Measurements from ENCODE around the gene ERLIN1. TPM values are rescaled to one million over a fixed set of nuclear protein-coding genes. Genes with fewer than 3 reads are reported as not detected.

Gene ERLIN1
- polyA plus RNA-seq, 1 donor (not counting 4 experiments of a cell fraction or from before 2014, with no cell fraction given), result 45.6 TPM

DNA sequence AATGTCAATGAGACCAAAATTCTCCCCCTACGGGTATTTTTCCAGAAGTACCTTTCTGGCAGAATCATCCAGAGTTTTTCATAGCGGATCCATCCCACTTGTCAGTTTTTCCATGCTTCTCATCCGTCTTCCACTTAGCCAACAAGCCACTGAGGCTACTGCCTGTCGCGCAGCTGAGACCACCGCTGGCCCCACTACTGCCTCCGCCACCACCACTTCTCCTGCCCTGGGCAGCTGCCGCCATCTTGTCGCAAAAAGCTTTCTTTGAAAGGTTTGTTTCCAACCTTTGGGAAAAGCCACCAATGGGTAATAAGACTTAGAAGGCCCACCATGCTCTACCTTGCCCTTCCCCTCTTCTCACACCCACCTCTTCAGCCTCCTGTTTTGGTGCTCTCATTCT, 42.1 kb downstream of the ERLIN1 start:
- no peaks in the 10 kb centered on the region for H3K9me1 ChIP-seq (ENCODE audit: control insufficient read depth, extremely low read depth, insufficient read depth, low read length)
- H4K20me1 ChIP-seq (ENCODE audit: control insufficient read depth, extremely low read depth, insufficient read depth, low read length), result no peaks in the 10 kb centered on the region
- no peak for DNase-seq (ENCODE audit: low read depth, low spot score)
- H3K4me3 ChIP-seq (ENCODE audit: control insufficient read depth in 2 of 3, extremely low read depth in 1 of 3, insufficient read depth in 2 of 3, low read depth in 1 of 3, low read length in 3 of 3), result no peak overlapping the region
- no peaks in the 10 kb centered on the region for H3K9me3 ChIP-seq (ENCODE audit: control insufficient read depth, low read depth, low read length)
- no peaks in the 10 kb centered on the region for H3K27me3 ChIP-seq (ENCODE audit: control insufficient read depth, extremely low read depth, insufficient read depth, low read length)
- H3K36me3 ChIP-seq (ENCODE audit: control insufficient read depth in 2 of 2, extremely low read depth in 1 of 2, insufficient read depth in 2 of 2, low read length in 2 of 2), result no peaks in the 10 kb centered on the region
- TF ChIP-seq, protein P1, sequence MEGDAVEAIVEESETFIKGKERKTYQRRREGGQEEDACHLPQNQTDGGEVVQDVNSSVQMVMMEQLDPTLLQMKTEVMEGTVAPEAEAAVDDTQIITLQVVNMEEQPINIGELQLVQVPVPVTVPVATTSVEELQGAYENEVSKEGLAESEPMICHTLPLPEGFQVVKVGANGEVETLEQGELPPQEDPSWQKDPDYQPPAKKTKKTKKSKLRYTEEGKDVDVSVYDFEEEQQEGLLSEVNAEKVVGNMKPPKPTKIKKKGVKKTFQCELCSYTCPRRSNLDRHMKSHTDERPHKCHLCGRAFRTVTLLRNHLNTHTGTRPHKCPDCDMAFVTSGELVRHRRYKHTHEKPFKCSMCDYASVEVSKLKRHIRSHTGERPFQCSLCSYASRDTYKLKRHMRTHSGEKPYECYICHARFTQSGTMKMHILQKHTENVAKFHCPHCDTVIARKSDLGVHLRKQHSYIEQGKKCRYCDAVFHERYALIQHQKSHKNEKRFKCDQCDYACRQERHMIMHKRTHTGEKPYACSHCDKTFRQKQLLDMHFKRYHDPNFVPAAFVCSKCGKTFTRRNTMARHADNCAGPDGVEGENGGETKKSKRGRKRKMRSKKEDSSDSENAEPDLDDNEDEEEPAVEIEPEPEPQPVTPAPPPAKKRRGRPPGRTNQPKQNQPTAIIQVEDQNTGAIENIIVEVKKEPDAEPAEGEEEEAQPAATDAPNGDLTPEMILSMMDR (optimal IDR thresholded peaks at IDR 0.05 in 1 of 3, IDR thresholded peaks at IDR 0.05 in 1 of 3, conservative IDR thresholded peaks at IDR 0.05 in 1 of 3; ENCODE audit: extremely low read depth in 1 of 3, insufficient read depth in 2 of 3, low read length in 3 of 3), result no peak
- no peak for TF ChIP-seq EZH2 (IDR thresholded peaks at IDR 0.05; ENCODE audit: low read length)
- no peak overlapping the region for H3K27ac ChIP-seq (ENCODE audit: control insufficient read depth, insufficient read depth, low read length)
- no peaks in the 10 kb centered on the region for H3K79me2 ChIP-seq (ENCODE audit: control insufficient read depth, insufficient read depth, low read length)
- FAIRE-seq, result no peak
- no peak overlapping the region for H3K4me2 ChIP-seq (ENCODE audit: control insufficient read depth, extremely low read depth, insufficient read depth, low read depth, low read length)
- no peak overlapping the region for H3K9ac ChIP-seq (ENCODE audit: control insufficient read depth, extremely low read depth, insufficient read depth, low read length)
- H2AFZ ChIP-seq (ENCODE audit: control insufficient read depth, low read length), result no peak overlapping the region
- peaks cover 20% of the 10 kb centered on the region for H3K4me1 ChIP-seq (ENCODE audit: control insufficient read depth, extremely low read depth, insufficient read depth, low read length)
- dilution Hi-C loops (cut with MboI; ENCODE audit: extremely low pct_ligation_motif_present, low sequenced_read_pairs), result no loop called here

DNA sequence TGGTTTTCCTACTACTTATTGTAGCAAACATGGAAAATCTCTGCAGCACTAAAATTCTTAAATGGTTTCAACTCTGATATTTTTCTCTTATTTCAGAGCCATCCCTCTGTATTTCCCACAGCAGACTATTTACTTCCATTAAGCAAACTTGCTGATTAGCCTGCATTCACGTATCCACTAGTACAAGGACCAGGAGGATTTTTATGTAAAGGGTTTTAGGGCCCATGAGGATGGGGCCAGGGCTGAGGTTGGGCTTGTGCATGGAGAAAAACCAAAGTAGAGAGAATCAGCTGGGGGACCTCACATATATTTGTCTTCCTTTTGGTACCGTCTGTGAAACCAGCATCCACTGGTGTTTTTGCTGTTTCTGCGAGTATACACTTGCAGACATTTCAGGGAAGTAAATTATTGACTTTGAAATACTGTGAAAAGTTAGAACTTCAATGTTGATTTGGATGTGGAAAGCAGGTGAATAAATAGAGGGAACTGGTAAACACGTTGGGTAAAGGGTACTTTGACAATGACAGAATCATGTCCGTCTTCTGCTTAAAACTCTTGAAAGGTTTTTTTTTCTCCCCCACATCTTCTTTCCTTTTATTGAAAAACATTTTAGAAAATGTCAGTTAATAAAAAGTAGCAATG, 44.3 kb downstream of the ERLIN1 start:
- H3K9me1 ChIP-seq (ENCODE audit: control insufficient read depth, extremely low read depth, insufficient read depth, low read length), result no peaks in the 10 kb centered on the region
- H3K27ac ChIP-seq (ENCODE audit: control insufficient read depth, insufficient read depth, low read length), result no peak overlapping the region
- no peak for DNase-seq (ENCODE audit: low read depth, low spot score)
- no peaks in the 10 kb centered on the region for H3K9me3 ChIP-seq (ENCODE audit: control insufficient read depth, low read depth, low read length)
- H3K36me3 ChIP-seq (ENCODE audit: control insufficient read depth in 2 of 2, extremely low read depth in 1 of 2, insufficient read depth in 2 of 2, low read length in 2 of 2), result no peaks in the 10 kb centered on the region
- H4K20me1 ChIP-seq (ENCODE audit: control insufficient read depth, extremely low read depth, insufficient read depth, low read length), result no peaks in the 10 kb centered on the region
- no peak overlapping the region for H3K9ac ChIP-seq (ENCODE audit: control insufficient read depth, extremely low read depth, insufficient read depth, low read length)
- dilution Hi-C loops (cut with MboI; ENCODE audit: extremely low pct_ligation_motif_present, low sequenced_read_pairs), result no loop called here
- FAIRE-seq, result no peak
- H3K79me2 ChIP-seq (ENCODE audit: control insufficient read depth, insufficient read depth, low read length), result no peaks in the 10 kb centered on the region
- H2AFZ ChIP-seq (ENCODE audit: control insufficient read depth, low read length), result no peak overlapping the region
- H3K4me3 ChIP-seq (ENCODE audit: control insufficient read depth in 2 of 3, extremely low read depth in 1 of 3, insufficient read depth in 2 of 3, low read depth in 1 of 3, low read length in 3 of 3), result no peak overlapping the region
- TF ChIP-seq, protein P1 (optimal IDR thresholded peaks at IDR 0.05 in 1 of 3, IDR thresholded peaks at IDR 0.05 in 1 of 3, conservative IDR thresholded peaks at IDR 0.05 in 1 of 3; ENCODE audit: extremely low read depth in 1 of 3, insufficient read depth in 2 of 3, low read length in 3 of 3), result no peak
- no peak for TF ChIP-seq EZH2 (IDR thresholded peaks at IDR 0.05; ENCODE audit: low read length)
- peaks cover 6% of the 10 kb centered on the region for H3K4me1 ChIP-seq (ENCODE audit: control insufficient read depth, extremely low read depth, insufficient read depth, low read length)
- no peak overlapping the region for H3K4me2 ChIP-seq (ENCODE audit: control insufficient read depth, extremely low read depth, insufficient read depth, low read depth, low read length)
- H3K27me3 ChIP-seq (ENCODE audit: control insufficient read depth, extremely low read depth, insufficient read depth, low read length), result no peaks in the 10 kb centered on the region

Data from keratinocyte (primary cell).